SK-N-MC (cell line): Measurements from ENCODE around the gene ZNF324B.
"Not testable (repeated sequence)": the region's sequence is repeated elsewhere in the genome, so short reads cannot be mapped to it uniquely, and the experiment has no call there.

ENCODE experiments used
- EZH2 ChIP-seq: fragments of 200-600 bp; sonication (generic); IDR thresholded peaks from one replicate; pipeline ENCODE4 v1.6.1; 2017; ENCODE audit warnings: antibody characterized with exemption
- FOXP2 ChIP-seq: optimal IDR thresholded peaks from 2 replicates; pipeline ENCODE3; 2011; ENCODE audit warnings: mild to moderate bottlenecking, moderate library complexity; ENCODE audit not compliant: insufficient read depth; ENCODE audit errors: extremely low read length, control extremely low read depth
- POLR2AphosphoS5 ChIP-seq: IDR thresholded peaks from 2 replicates; pipeline ENCODE4 v1.6.1; 2012; ENCODE audit warnings: mild to moderate bottlenecking, low read depth, low read length, borderline replicate concordance

- TF ChIP-seq EZH2, POLR2AphosphoS5, FOXP2: not testable (repeated sequence)
Measured at GRCh38 chr19:58448860-58449259, 2.6 kb upstream of the ZNF324B start.
